NCI-H2171 (cell line): ENCODE data around the gene VNN1.

Source experiments
- DNase-seq: peaks from one replicate; lab custom pipeline; 2025; lab: John Stamatoyannopoulos, UW

Gene VNN1

GRCh38 chr6:132713352-132714134, at the start of gene VNN1:
Gene VNN1 (minus strand): TSS chr6:132714055. CDS start chr6:132714035, 20 bp downstream.
- DNase-seq, result no peak

GRCh38 chr6:132763269-132763668, 49.4 kb upstream of the VNN1 start:
- no peak for DNase-seq

- no peak for DNase-seq
Observed at GRCh38 chr6:132760256-132760655, 46.4 kb upstream of the VNN1 start.

- DNase-seq, result no peak
Observed at GRCh38 chr6:132758689-132759088, 44.8 kb upstream of the VNN1 start.

GRCh38 chr6:132752255-132752654, 38.4 kb upstream of the VNN1 start:
- DNase-seq, result no peak

GRCh38 chr6:132751828-132752227, 38.0 kb upstream of the VNN1 start:
- DNase-seq, result no peak

- DNase-seq, result no peak
Observed at GRCh38 chr6:132751306-132751705, 37.5 kb upstream of the VNN1 start.

GRCh38 chr6:132750455-132751248, 36.8 kb upstream of the VNN1 start:
- no peak for DNase-seq

GRCh38 chr6:132749111-132749510, 35.3 kb upstream of the VNN1 start:
- no peak for DNase-seq

GRCh38 chr6:132748446-132748845, 34.6 kb upstream of the VNN1 start:
- DNase-seq, result no peak

- no peak for DNase-seq
Observed at GRCh38 chr6:132746048-132746447, 32.2 kb upstream of the VNN1 start.

GRCh38 chr6:132742495-132742894, 28.6 kb upstream of the VNN1 start:
- DNase-seq, result no peak

GRCh38 chr6:132741281-132741680, 27.4 kb upstream of the VNN1 start:
- no peak for DNase-seq

GRCh38 chr6:132736239-132736638, 22.4 kb upstream of the VNN1 start:
- no peak for DNase-seq

- no peak for DNase-seq
Observed at GRCh38 chr6:132734694-132735236, 20.9 kb upstream of the VNN1 start.

- DNase-seq, result no peak
Observed at GRCh38 chr6:132733814-132734213, 20.0 kb upstream of the VNN1 start.

- no peak for DNase-seq
Observed at GRCh38 chr6:132733283-132733682, 19.4 kb upstream of the VNN1 start.

- no peak for DNase-seq
Observed at GRCh38 chr6:132731086-132731485, 17.2 kb upstream of the VNN1 start.

GRCh38 chr6:132730560-132730959, 16.7 kb upstream of the VNN1 start:
- no peak for DNase-seq

- DNase-seq, result no peak
Observed at GRCh38 chr6:132728616-132729015, 14.8 kb upstream of the VNN1 start.

- DNase-seq, result no peak
Observed at GRCh38 chr6:132726608-132726975, 12.7 kb upstream of the VNN1 start.

- DNase-seq, result no peak
Observed at GRCh38 chr6:132725947-132726607, 12.2 kb upstream of the VNN1 start.

- DNase-seq, result no peak
Observed at GRCh38 chr6:132725471-132725870, 11.6 kb upstream of the VNN1 start.
